ENCODE data around the gene FAM83G. TPM values are rescaled to one million over a fixed set of nuclear protein-coding genes. Genes with fewer than 3 reads are reported as not detected.

The FAM83G gene
- total RNA-seq, 1 experiment from 2014 or later = 24.3 TPM

DNA sequence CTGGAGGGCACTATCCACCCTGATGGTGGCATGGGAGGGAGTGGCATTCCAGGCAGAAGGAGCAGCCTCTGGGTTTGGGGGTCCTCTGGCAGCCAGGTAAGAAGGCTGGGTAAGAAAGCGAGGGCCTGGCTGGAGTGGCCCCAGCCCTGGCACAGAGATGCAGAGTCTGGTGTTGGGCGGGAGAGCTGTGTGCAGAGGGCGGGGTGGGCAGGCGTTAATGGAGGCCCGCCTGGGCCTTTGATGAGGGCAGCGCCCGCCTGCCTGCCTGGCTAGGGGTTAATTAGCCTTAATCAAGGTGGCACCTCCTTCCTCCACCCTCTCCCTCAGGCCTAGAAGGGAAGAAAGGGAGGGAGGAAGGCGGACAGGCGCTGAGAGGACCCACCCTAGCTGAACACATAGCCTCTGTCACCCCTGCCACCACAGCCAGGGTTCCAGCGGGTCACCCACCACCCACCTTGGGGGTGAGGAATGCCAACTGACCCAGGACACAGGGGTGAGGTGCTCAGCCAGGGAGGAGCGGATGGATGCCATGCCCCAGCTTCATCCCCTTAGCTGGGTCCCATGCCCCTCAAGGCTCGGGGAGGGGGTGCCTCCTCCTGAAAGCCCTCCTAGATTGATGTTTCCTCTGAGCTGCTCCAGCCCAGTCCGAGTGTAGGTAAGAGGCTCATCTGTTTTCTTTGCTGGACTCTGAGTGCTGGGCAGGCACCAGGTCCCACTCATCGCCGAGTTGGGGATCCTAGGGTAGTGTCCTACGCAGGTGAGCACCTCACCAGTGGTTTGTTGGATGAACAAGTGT is 13.4 kb upstream of the FAM83G start:
- Histone ChIP-seq H3K36me3 (ENCODE audit: control insufficient read depth, insufficient read depth, low read length) (no peaks in the 10 kb centered on the region), H3K4me1 (no peaks in the 10 kb centered on the region), H3K4me3 (ENCODE audit: low read depth, low read length) (no peak overlapping the region), H3K27me3 (replicated peaks; ENCODE audit: control insufficient read depth, insufficient read depth, low read length) (no peaks in the 10 kb centered on the region), H3K9me3 (no peaks in the 10 kb centered on the region)
- ChIA-PET POLR2A (no interaction called here), CTCF (interaction anchor here (1.4 kb wide), 1 partner anchor 57 kb away, joined by 3 read pairs; no protein-coding TSS in a partner anchor)
- Mint-ChIP-seq H3K9me3 (ENCODE audit: unreplicated experiment) (no peaks in the 10 kb centered on the region), H3K27me3 (ENCODE audit: insufficient read depth, unreplicated experiment) (no peaks in the 10 kb centered on the region), H3K36me3 (ENCODE audit: insufficient read depth, unreplicated experiment) (no peaks in the 10 kb centered on the region), H3K27ac (ENCODE audit: unreplicated experiment) (no peak overlapping the region), H3K4me3 (ENCODE audit: unreplicated experiment) (no peak overlapping the region), H3K4me1 (ENCODE audit: low read depth, unreplicated experiment) (no peaks in the 10 kb centered on the region)
- no TSS peak for BruUV-seq (replicated peaks)
- DNase-seq = no peak
- TF ChIP-seq, protein P1, sequence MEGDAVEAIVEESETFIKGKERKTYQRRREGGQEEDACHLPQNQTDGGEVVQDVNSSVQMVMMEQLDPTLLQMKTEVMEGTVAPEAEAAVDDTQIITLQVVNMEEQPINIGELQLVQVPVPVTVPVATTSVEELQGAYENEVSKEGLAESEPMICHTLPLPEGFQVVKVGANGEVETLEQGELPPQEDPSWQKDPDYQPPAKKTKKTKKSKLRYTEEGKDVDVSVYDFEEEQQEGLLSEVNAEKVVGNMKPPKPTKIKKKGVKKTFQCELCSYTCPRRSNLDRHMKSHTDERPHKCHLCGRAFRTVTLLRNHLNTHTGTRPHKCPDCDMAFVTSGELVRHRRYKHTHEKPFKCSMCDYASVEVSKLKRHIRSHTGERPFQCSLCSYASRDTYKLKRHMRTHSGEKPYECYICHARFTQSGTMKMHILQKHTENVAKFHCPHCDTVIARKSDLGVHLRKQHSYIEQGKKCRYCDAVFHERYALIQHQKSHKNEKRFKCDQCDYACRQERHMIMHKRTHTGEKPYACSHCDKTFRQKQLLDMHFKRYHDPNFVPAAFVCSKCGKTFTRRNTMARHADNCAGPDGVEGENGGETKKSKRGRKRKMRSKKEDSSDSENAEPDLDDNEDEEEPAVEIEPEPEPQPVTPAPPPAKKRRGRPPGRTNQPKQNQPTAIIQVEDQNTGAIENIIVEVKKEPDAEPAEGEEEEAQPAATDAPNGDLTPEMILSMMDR (IDR thresholded peaks at IDR 0.05; ENCODE audit: insufficient read depth in 1 of 2, low read depth in 1 of 2, low read length in 1 of 2, severe bottlenecking in 1 of 2, unreplicated experiment in 1 of 2) = no peak
- intact Hi-C loops (cut with micrococcal nuclease; ENCODE audit: unreplicated experiment) = no loop called here

DNA sequence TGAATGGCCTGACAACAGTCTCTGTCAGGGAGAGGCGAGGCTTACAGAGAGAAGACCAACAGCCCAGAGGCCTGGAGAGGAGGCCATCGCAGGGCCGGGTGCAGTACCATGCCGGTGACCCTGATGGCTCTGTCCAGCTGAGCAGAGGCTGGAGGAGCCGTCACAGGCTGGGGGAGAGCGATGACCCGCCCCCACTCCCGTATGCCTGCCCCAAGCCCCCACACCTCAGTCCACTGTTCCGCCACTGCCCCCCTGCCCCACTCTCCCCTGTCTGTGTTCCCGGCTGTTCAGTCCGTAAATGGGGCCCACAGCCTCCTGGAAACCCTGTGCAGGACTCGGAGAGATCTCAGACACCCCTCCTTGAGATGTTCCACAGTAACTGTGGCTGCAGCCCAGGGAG is 12.8 kb upstream of the FAM83G start:
- ChIA-PET CTCF (no interaction called here), POLR2A (no interaction called here)
- TF ChIP-seq, protein P1 (IDR thresholded peaks at IDR 0.05; ENCODE audit: insufficient read depth in 1 of 2, low read depth in 1 of 2, low read length in 1 of 2, severe bottlenecking in 1 of 2, unreplicated experiment in 1 of 2) = no peak
- Mint-ChIP-seq H3K9me3 (ENCODE audit: unreplicated experiment) (no peaks in the 10 kb centered on the region), H3K27ac (ENCODE audit: unreplicated experiment) (no peak overlapping the region), H3K27me3 (ENCODE audit: insufficient read depth, unreplicated experiment) (no peaks in the 10 kb centered on the region), H3K4me3 (ENCODE audit: unreplicated experiment) (no peak overlapping the region), H3K4me1 (ENCODE audit: low read depth, unreplicated experiment) (no peaks in the 10 kb centered on the region), H3K36me3 (ENCODE audit: insufficient read depth, unreplicated experiment) (no peaks in the 10 kb centered on the region)
- Histone ChIP-seq H3K36me3 (ENCODE audit: control insufficient read depth, insufficient read depth, low read length) (no peaks in the 10 kb centered on the region), H3K9me3 (no peaks in the 10 kb centered on the region), H3K4me1 (no peaks in the 10 kb centered on the region), H3K4me3 (ENCODE audit: low read depth, low read length) (no peak overlapping the region), H3K27me3 (replicated peaks; ENCODE audit: control insufficient read depth, insufficient read depth, low read length) (no peaks in the 10 kb centered on the region)
- BruUV-seq (replicated peaks) = no TSS peak
- intact Hi-C loops (cut with micrococcal nuclease; ENCODE audit: unreplicated experiment) = no loop called here
- DNase-seq = no peak

DNA sequence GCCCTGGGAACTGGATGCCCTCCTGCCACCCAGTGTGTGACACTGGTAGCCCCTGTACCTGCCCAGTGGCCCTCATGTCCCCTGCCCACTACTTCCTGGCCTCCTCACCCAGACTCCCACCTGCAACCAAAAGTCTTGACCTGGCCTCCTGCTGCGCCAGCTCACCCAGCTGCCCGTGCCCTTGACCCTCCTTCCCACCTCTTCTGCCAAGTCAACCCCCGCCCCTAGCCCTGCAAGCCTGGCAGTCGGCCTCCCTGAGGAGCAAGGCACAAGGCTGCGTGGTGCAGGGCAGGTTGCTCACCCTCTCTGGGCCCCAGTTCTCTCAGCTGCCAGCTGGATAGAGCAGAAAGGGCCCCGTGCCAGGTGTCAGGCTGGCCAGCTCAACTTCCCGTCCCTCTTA is 12.3 kb upstream of the FAM83G start:
- intact Hi-C loops (cut with micrococcal nuclease; ENCODE audit: unreplicated experiment) = no loop called here
- POLR2A ChIA-PET = no interaction called here
- Mint-ChIP-seq H3K27ac (ENCODE audit: unreplicated experiment) (no peak overlapping the region), H3K4me3 (ENCODE audit: unreplicated experiment) (no peak overlapping the region), H3K27me3 (ENCODE audit: insufficient read depth, unreplicated experiment) (no peaks in the 10 kb centered on the region), H3K4me1 (ENCODE audit: low read depth, unreplicated experiment) (no peaks in the 10 kb centered on the region), H3K9me3 (ENCODE audit: unreplicated experiment) (no peaks in the 10 kb centered on the region), H3K36me3 (ENCODE audit: insufficient read depth, unreplicated experiment) (no peaks in the 10 kb centered on the region)
- DNase-seq = no peak
- CTCF ChIA-PET = no interaction called here
- H3K36me3 ChIP-seq (ENCODE audit: control insufficient read depth, insufficient read depth, low read length) = no peaks in the 10 kb centered on the region
- no peaks in the 10 kb centered on the region for H3K9me3 ChIP-seq
- TF ChIP-seq, protein P1 (IDR thresholded peaks at IDR 0.05; ENCODE audit: insufficient read depth in 1 of 2, low read depth in 1 of 2, low read length in 1 of 2, severe bottlenecking in 1 of 2, unreplicated experiment in 1 of 2) = no peak
- no TSS peak for BruUV-seq (replicated peaks)
- no peaks in the 10 kb centered on the region for H3K27me3 ChIP-seq (replicated peaks; ENCODE audit: control insufficient read depth, insufficient read depth, low read length)
- no peak overlapping the region for H3K4me3 ChIP-seq (ENCODE audit: low read depth, low read length)
- H3K4me1 ChIP-seq = no peaks in the 10 kb centered on the region

Data from Caco-2 (cell line).